DND-41 (cell line): Measurements from ENCODE around the gene TTLL11.
A peak's percentile ranks its signal among the peaks of the same experiment; 100 is the strongest.

Experiments used
- ATAC-seq: fragments of 200-7000 bp; cut with Tn5 transposase; 3 replicates; pipeline ENCODE4 v1.9.1; 2021; ENCODE audit warnings: low read depth; ENCODE audit not compliant: insufficient read depth
- DNase-seq: peaks from one replicate; pipeline ENCODE4 v3.0.0-alpha.2; 2020
- H2AFZ ChIP-seq: 2 replicates; pipeline ENCODE4 v1.6.0; 2012; ENCODE audit warnings: low read depth, low read length
- H3K27ac ChIP-seq: 2 replicates; pipeline ENCODE4 v1.5.1; 2012; ENCODE audit warnings: low read length, inconsistent platforms
- H3K27me3 ChIP-seq: fragments of 200-600 bp; sonication (generic); 2 replicates; pipeline ENCODE4 v1.6.0; 2012; ENCODE audit warnings: low read length, mild to moderate bottlenecking, inconsistent platforms; ENCODE audit not compliant: insufficient read depth, poor library complexity
- H3K36me3 ChIP-seq: 2 replicates; pipeline ENCODE4 v1.5.1; 2012; ENCODE audit warnings: low read length, inconsistent platforms; ENCODE audit not compliant: insufficient read depth
- H3K4me1 ChIP-seq: 2 replicates; pipeline ENCODE4 v1.5.1; 2012; ENCODE audit warnings: mild to moderate bottlenecking, low read length; ENCODE audit not compliant: insufficient read depth
- H3K4me2 ChIP-seq: 2 replicates; pipeline ENCODE4 v1.6.0; 2012; ENCODE audit warnings: mild to moderate bottlenecking, moderate library complexity, low read length, inconsistent platforms; ENCODE audit not compliant: insufficient read depth
- H3K4me3 ChIP-seq, 2 experiments: fragments of 200-600 bp in 1 of 2; shearing (Covaris generic) in 1 of 2; 2 replicates each; pipeline ENCODE4 v1.5.1; 2012 to 2016; ENCODE audit warnings: inconsistent platforms in 2 of 2, low read length in 2 of 2, mild to moderate bottlenecking in 2 of 2, low read depth in 1 of 2, moderate library complexity in 1 of 2
- H3K79me2 ChIP-seq: 2 replicates; pipeline ENCODE4 v1.6.0; 2012; ENCODE audit warnings: low read length, inconsistent platforms; ENCODE audit not compliant: insufficient read depth
- H3K9ac ChIP-seq: 2 replicates; pipeline ENCODE4 v1.6.0; 2012; ENCODE audit warnings: low read depth, mild to moderate bottlenecking, inconsistent platforms, low read length, moderate library complexity
- H3K9me3 ChIP-seq: 2 replicates; pipeline ENCODE4 v1.5.1; 2012; ENCODE audit warnings: low read length, moderate library complexity, mild to moderate bottlenecking, inconsistent platforms; ENCODE audit not compliant: insufficient read depth, severe bottlenecking
- H4K20me1 ChIP-seq: 2 replicates; pipeline ENCODE4 v1.6.0; 2012; ENCODE audit warnings: low read length; ENCODE audit not compliant: insufficient read depth
- CTCF ChIP-seq: IDR thresholded peaks from 2 replicates; pipeline ENCODE4 v1.5.1; 2012; ENCODE audit warnings: borderline replicate concordance, low read length, moderate library complexity, mild to moderate bottlenecking; ENCODE audit not compliant: poor library complexity, severe bottlenecking; ENCODE audit errors: extremely low read depth
- EZH2 ChIP-seq: IDR thresholded peaks from 3 replicates; pipeline ENCODE4 v1.6.1; 2012; ENCODE audit warnings: borderline replicate concordance, low read depth, mild to moderate bottlenecking, moderate library complexity, low read length, inconsistent platforms; ENCODE audit not compliant: severe bottlenecking

TTLL11 gene

GRCh38 chr9:121996783-121997182, 96.3 kb downstream of the TTLL11 start:
- Histone ChIP-seq H3K36me3 (no peaks in the 10 kb centered on the region), H3K9me3 (no peaks in the 10 kb centered on the region), H3K79me2 (no peaks in the 10 kb centered on the region), H2AFZ (no peak overlapping the region), H3K4me1 (no peaks in the 10 kb centered on the region), H3K4me2 (no peak overlapping the region), H3K4me3 (no peak overlapping the region), H3K27me3 (no peaks in the 10 kb centered on the region), H3K9ac (no peak overlapping the region), H3K27ac (no peak overlapping the region), H4K20me1 (no peaks in the 10 kb centered on the region; the same call in 1 of the 2 replicates)
- DNase-seq (no peak), ATAC-seq (no peak)
- TF ChIP-seq CTCF (no peak), EZH2 (no peak)

- Histone ChIP-seq H4K20me1 (no peaks in the 10 kb centered on the region; the same call in 1 of the 2 replicates), H3K27me3 (no peaks in the 10 kb centered on the region), H3K9me3 (no peaks in the 10 kb centered on the region), H3K79me2 (no peaks in the 10 kb centered on the region), H3K4me3 (no peak overlapping the region), H3K4me2 (no peak overlapping the region), H3K9ac (no peak overlapping the region), H3K36me3 (no peaks in the 10 kb centered on the region), H3K27ac (no peak overlapping the region), H2AFZ (no peak overlapping the region), H3K4me1 (no peaks in the 10 kb centered on the region)
- TF ChIP-seq CTCF (no peak), EZH2 (no peak)
- DNase-seq (no peak), ATAC-seq (no peak)
These were observed 97.1 kb downstream of the TTLL11 start for GRCh38 chr9:121995997-121996396.

- H2AFZ ChIP-seq: no peak overlapping the region
- TF ChIP-seq CTCF (peak; percentile 83), EZH2 (no peak)
- H3K4me2 ChIP-seq: no peak overlapping the region
- H3K27ac ChIP-seq: no peak overlapping the region
- ATAC-seq (peak; percentile 85), DNase-seq (peak; percentile 40)
- H3K9me3 ChIP-seq: no peaks in the 10 kb centered on the region
- no peaks in the 10 kb centered on the region for H3K79me2 ChIP-seq
- no peak overlapping the region for H3K4me3 ChIP-seq
- no peaks in the 10 kb centered on the region; the same call in 1 of the 2 replicates for H4K20me1 ChIP-seq
- H3K4me1 ChIP-seq: no peaks in the 10 kb centered on the region
- no peak overlapping the region for H3K9ac ChIP-seq
- no peaks in the 10 kb centered on the region for H3K36me3 ChIP-seq
- no peaks in the 10 kb centered on the region for H3K27me3 ChIP-seq
These were observed 100.4 kb downstream of the TTLL11 start for GRCh38 chr9:121992571-121993212.
